GM18909 (cell line): ENCODE data around the gene TIAM1.
"Not testable (repeated sequence)": the region's sequence is repeated elsewhere in the genome, so short reads cannot be mapped to it uniquely, and the experiment has no call there.

Experiments
- ATAC-seq: cut with Tn5 transposase; IDR thresholded peaks from one replicate; pipeline ENCODE4 v1.9.1; 2021; ENCODE audit warnings: mild to moderate bottlenecking; ENCODE audit not compliant: unreplicated experiment, poor library complexity

TIAM1 gene

GRCh38 chr21:31258073-31258472 is 86.0 kb downstream of the TIAM1 start:
- ATAC-seq: no peak

DNA sequence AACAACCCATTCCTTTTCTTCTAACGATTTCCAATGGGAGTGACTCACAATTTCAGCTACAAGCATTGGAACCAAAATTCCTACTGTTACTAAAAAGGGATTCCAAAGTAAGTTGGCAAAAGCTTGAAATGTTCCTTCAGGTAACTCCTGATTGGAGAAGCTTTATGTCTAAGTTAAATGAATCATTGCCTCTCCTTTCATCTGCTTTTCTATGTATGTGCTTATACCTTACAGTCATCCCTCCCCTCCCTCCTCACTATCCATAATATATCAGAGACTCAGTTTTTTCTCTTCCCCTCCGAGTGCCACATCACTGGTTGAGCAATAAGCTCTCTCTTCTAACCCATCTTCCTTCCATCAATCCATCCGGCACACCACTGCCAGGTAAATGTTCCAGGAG is 86.8 kb downstream of the TIAM1 start:
- ATAC-seq: no peak

DNA sequence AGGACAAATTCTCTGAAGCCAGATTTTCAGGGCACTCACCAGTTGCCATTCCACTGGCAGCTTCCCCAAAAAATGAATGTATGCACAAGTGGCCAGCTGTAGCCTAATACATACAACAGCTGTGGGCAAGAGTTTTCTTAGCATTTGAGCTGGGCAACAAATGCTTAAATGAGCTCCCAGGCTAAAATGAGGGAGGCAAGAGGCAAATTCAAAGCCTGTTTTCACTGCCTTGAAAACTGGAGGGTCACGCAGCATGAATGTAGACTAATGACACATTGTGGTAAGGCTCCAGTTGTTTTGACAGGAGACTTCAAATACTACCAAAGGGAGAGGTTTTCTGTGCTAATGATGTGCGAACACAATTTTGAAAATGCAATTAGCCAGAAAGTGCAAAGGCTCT is 88.2 kb downstream of the TIAM1 start:
- no peak for ATAC-seq

GRCh38 chr21:31255036-31255435 is 89.0 kb downstream of the TIAM1 start:
- ATAC-seq: no peak

GRCh38 chr21:31254131-31254530 is 89.9 kb downstream of the TIAM1 start:
- ATAC-seq: no peak

- no peak for ATAC-seq
These were observed 90.4 kb downstream of the TIAM1 start for GRCh38 chr21:31253684-31254083.

DNA sequence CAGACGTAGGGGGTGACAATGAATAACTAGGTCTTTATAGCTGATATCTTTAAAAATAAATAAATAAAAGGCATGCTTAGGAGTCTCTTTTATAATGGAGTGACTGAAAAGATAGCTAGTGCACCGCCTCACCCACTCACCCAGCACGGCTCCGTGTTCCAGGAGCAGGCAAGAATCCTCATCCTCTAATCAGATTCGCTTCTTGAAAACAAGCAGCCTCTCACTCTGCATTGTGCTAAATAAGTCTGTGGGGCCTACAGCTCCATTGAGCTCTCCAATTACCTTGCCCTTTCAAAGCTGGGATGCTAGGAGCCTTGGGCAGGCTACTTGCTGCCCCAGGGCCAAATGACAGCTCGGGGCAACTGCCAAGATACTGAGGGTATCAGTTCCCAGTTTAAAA is 91.5 kb downstream of the TIAM1 start:
- ATAC-seq: no peak

GRCh38 chr21:31252091-31252490 is 92.0 kb downstream of the TIAM1 start:
- ATAC-seq: no peak

DNA sequence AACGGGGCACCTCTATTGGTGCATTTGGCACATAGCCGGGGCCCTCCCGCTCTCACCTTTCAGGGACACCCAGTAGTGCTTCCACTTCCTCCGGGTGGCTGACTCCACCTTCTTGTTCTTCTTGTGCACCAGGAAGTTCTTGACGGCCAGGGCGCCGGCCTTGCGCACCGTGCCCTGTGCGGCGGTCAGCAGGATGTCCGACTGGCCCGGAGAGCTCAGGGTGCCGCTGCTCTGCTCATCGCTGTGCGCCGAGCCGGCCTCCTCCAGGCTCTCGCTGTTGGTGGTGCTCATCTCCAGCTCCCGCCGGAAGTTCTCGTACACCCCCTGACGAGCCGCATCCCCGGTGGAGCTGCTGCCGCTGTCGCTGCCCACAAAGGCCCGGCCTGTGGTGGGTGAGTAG is 92.4 kb downstream of the TIAM1 start:
- no peak for ATAC-seq

DNA sequence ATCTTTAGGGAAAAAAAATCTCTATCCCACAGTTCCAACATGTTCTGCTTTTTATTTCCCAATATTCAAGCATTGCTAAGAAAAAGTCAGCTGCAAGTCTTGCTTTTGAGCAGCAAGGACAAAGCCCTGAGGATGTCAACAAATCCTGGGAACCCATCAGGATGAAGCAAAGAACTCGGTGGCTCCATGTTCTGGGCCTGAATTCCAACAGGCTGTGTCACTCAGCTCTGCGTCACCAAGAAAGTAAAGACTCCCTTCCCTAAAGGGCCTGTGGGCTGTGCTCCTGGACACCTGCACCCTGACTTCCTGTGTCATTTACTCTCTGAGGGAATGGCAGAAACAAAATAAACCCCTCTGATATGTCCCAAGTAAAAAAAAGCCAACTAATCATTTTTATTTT is 95.5 kb downstream of the TIAM1 start:
- no peak for ATAC-seq

DNA sequence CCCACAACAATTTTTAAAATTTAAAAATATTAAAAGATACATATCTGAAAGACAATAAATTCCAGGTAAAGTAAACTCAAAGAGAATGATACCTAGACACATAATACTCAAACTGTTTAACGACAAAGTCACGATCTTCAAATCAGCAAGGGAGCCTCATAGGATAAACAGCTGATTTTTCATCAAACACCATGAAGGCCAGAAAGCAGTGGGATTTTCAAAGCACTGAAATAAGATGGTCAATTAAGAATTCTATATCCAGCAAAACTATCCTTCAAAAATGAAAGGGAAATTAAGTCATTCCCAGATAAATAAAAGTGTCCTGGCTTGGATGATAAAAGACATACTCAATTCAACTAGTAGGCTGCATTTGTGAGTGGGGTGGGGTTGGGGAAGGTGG is 100.5 kb downstream of the TIAM1 start:
- no peak for ATAC-seq

DNA sequence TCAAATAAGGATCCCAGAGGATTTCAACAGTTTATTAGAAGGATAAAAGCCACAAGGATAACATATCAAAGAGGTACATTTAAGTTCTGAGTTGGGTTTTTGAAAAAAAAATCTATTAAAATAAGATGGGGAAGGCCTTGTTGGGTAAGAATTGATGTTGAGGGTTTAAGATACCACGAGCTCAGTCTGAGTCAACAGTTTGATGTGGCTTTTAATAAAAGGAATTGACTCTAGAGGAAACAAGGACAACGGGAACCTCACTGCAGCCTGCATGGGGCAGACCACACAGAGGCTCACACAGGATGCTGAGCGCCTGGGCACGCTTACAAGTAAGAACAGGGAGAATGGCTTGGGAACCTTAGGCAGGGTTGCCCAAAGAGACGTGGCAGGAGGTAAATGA is 107.5 kb downstream of the TIAM1 start:
- ATAC-seq: no peak

DNA sequence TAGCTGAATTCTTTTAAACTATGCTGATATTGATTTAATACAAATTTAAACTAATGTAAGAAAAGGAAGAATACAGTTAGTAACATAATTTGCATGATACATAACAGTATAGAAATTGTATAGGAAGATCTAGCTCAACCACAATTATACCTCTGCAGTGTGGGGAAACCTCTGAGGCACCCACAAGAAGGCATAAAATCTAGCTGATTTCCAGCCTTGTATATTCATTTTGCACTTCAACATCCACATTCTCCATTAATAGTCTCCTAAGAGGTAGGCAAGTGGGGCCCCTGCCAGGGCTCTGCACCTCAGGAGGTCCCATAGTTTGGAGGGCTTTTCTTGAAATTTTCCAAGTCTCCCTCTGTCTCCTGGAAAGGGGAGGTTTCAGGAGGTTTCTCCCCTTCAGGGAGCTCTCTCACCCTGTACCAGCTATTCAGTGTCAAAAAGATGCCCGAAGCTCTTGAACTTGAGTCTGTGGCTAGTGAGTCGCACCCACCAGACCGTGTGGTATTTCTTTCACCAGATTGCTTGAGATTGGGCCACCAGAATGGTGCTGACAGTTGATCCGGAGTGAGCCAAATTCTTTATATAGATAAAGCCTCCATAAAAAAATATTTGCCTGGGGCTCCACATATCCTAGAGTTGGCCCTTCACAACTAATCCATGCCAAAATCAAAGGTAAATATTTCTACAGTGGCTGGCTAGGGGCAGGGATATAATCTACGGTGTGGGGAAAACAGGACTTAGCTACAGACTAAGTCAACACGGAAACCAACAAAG is 108.2 kb downstream of the TIAM1 start:
- ATAC-seq: no peak

DNA sequence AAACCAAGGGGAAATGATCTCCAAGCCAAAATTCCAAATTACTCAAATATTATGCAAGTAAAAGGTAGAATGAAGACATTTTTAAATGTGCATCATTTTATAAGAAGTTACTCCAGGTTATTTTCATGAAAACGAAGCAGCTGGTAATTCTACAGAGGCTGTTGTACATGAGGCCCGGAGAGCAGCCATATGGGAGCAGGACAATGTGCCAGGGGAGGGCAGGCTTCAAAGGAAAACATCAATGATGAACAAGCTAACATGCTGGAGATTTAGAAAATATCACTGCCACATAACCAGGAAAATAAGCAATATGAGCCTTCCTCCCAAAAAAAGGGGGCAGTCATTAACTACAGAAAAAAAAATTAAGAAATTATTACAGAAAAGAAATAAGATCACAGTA is 109.1 kb downstream of the TIAM1 start:
- no peak for ATAC-seq

- ATAC-seq: no peak
These were observed 110.3 kb downstream of the TIAM1 start for GRCh38 chr21:31233711-31234110.

GRCh38 chr21:31232344-31232743 is 111.7 kb downstream of the TIAM1 start:
- no peak for ATAC-seq

GRCh38 chr21:31230937-31231336 is 113.1 kb downstream of the TIAM1 start:
- ATAC-seq: no peak

GRCh38 chr21:31228723-31229122 is 115.3 kb downstream of the TIAM1 start:
- not testable (repeated sequence) for ATAC-seq

GRCh38 chr21:31225713-31226112 is 118.3 kb downstream of the TIAM1 start:
- no peak for ATAC-seq

- no peak for ATAC-seq
These were observed 121.9 kb downstream of the TIAM1 start for GRCh38 chr21:31222142-31222541.

- no peak for ATAC-seq
These were observed 123.0 kb downstream of the TIAM1 start for GRCh38 chr21:31221043-31221442.

DNA sequence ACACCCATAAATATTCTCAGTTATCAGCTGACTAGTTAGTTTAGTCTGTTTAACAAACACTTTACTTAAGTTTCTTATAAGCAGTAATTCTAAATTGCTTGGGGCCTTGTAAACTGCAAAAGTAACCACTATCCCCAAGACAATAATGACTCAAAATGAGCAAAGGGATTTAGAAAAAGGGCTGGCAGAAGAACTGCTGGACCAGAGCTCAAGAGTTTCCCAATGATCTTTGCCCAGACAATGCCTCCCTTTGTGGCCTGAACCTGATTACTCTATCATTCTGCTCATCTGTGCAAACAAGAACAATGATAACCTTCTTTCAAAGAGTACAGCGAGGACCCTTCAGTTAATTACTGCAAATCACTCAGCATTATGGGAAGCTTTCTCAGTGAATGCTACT is 123.5 kb downstream of the TIAM1 start:
- no peak for ATAC-seq
